ENCODE results near the gene ZMYND8.
A peak's percentile ranks its signal among the peaks of the same experiment; 100 is the strongest.
"Not testable (repeated sequence)": the region's sequence is repeated elsewhere in the genome, so short reads cannot be mapped to it uniquely, and the experiment has no call there.

Gene ZMYND8

GRCh38 chr20:47356526-47357295 lies at the start of gene ZMYND8:
Gene ZMYND8 (minus strand): TSS chr20:47356699. CDS start chr20:47356670, 29 bp downstream.
- H3K4me3 ChIP-seq (ENCODE audit: low read depth, low read length) = peak within 1 kb of the TSS; percentile 52
- DNase-seq (ENCODE audit: low read depth) = peak; percentile 80
- no peak for TF ChIP-seq CTCF (IDR thresholded peaks at IDR 0.05; ENCODE audit: low read depth, low read length, missing control alignments)

- H3K4me3 ChIP-seq (ENCODE audit: low read depth, low read length) = no peak overlapping the region
- no peak for TF ChIP-seq CTCF (IDR thresholded peaks at IDR 0.05; ENCODE audit: low read depth, low read length, missing control alignments)
- DNase-seq (ENCODE audit: low read depth) = no peak
Measured at GRCh38 chr20:47405775-47406325, 49.4 kb upstream of the ZMYND8 start.

DNA sequence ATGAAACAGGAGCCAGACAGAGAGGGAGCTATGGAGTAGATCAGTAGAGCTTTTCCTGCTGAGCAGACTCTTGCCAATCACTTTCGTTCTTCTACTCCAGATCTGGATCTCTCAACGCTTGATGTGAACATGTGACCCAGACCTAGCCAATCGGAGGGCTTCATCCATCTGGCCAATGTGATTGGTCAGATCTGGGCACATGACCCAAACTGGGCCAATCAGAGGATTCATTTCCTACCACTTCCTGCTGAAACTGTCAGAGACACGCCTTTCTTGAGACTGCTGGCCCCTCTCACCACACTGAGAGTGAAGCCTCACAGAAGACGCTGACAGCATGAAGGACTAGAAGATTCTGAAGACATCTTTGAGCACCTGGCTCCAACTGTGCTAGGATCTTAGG lies 44.2 kb upstream of the ZMYND8 start:
- no peak for TF ChIP-seq CTCF (IDR thresholded peaks at IDR 0.05; ENCODE audit: low read depth, low read length, missing control alignments)
- no peak for DNase-seq (ENCODE audit: low read depth)
- H3K4me3 ChIP-seq (ENCODE audit: low read depth, low read length) = no peak overlapping the region

- DNase-seq (ENCODE audit: low read depth) = no peak
- H3K4me3 ChIP-seq (ENCODE audit: low read depth, low read length) = no peak overlapping the region
- TF ChIP-seq CTCF (IDR thresholded peaks at IDR 0.05; ENCODE audit: low read depth, low read length, missing control alignments) = no peak
Measured at GRCh38 chr20:47397652-47398301, 41.3 kb upstream of the ZMYND8 start.

GRCh38 chr20:47396762-47397476 lies 40.4 kb upstream of the ZMYND8 start:
- no peak for DNase-seq (ENCODE audit: low read depth)
- H3K4me3 ChIP-seq (ENCODE audit: low read depth, low read length) = no peak overlapping the region
- TF ChIP-seq CTCF (IDR thresholded peaks at IDR 0.05; ENCODE audit: low read depth, low read length, missing control alignments) = no peak

DNA sequence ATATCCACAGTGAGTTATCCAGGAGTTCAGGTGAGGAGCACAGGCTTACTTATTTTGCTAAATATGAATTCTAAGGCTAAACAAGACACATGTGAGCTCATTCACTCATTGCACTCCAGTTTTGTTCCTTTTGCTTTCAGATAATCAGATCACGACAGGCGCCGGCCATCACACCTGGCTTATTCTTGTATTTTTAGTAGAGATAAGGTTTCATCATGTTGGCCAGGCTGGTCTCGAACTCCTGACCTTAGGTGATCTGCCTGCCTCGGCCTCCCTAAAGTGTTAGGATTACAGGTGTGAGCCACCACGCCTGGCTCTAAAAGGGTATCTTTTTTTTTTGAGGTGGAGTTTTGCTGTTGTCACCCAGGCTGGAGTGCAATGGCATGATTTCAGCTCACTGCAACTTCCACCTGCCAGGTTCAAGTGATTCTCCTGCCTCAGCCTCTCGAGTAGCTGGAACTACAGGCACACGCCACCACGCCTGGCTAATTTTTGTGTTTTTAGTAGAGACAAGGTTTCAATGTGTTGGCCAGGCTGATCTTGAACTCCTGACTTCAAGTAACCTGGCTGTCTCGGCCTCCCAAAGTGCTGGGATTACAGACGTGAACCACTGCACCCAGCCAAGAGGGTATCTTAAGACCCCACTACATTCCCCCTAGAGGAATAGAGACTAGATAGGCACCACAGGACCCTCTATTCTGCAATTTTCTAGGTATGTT lies 37.5 kb upstream of the ZMYND8 start:
- not testable (repeated sequence) for H3K4me3 ChIP-seq (ENCODE audit: low read depth, low read length); DNase-seq (ENCODE audit: low read depth)
